ENCODE data around the gene SLC24A4. TPM values are rescaled to one million over a fixed set of nuclear protein-coding genes. Genes with fewer than 3 reads are reported as not detected.

Gene SLC24A4
- total and polyA plus RNA-seq, 2 donors (not counting 3 experiments of a cell fraction or from before 2014, with no cell fraction given) = 0.07 to 0.08 TPM

DNA sequence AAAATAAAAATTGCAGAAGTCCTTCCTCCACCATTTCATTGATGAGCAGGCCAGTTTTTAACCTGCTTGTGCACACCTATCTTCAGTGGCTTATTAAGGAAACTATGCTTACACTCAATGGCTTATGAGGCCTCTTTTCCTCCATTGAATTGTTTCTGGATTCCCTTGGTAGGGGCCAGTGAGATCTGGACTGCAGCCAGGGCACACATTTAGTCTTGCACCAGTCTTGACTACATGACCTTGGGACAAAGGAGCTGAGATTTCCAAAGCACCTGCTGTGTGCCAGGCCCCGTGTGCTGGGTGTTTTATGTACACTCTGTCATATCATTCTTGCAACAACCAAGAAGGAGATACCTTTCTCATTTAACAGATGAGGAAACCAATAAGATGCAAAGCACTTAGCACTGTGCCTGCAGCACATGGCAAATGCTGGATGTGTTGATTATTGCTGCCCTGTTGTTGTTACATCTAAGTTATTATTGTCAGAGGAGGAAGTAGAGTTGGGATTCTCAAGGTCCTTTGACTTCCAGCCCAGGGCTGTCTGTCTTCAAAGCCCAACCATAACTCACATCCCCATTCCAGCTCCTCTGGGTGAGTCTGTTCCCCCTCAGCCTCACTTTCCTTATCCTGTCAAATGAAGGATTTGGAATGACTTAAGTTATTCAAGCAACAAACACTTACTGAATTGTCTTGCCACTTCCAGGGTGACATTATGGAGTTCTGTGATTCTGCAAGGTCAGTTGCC, 159.0 kb downstream of the SLC24A4 start:
- no peak for DNase-seq (ENCODE audit: low read depth, low spot score)
- H3K27me3 ChIP-seq (ENCODE audit: control insufficient read depth in 2 of 2, insufficient read depth in 2 of 2, low read length in 2 of 2) = peaks cover 4 to 9% of the 10 kb centered on the region in 2 experiments
- no peak overlapping the region for H3K4me3 ChIP-seq (replicated peaks in 1 of 3; ENCODE audit: insufficient read depth in 1 of 3, low read depth in 1 of 3, low read length in 3 of 3)
- no peaks in the 10 kb centered on the region for H4K20me1 ChIP-seq (replicated peaks; ENCODE audit: control insufficient read depth, extremely low read depth, insufficient read depth, low read length)
- H3K27ac ChIP-seq (ENCODE audit: insufficient read depth, low read depth, low read length) = no peak overlapping the region
- no peaks in the 10 kb centered on the region for H3K79me2 ChIP-seq (ENCODE audit: control insufficient read depth, insufficient read depth, low read length)
- POLR2A ChIA-PET = no interaction called here
- TF ChIP-seq MYC (IDR thresholded peaks at IDR 0.05; ENCODE audit: low read depth, low read length) (no peak), POLR2AphosphoS5 (IDR thresholded peaks at IDR 0.05; ENCODE audit: insufficient read depth, low read depth, low read length) (no peak), FOS (IDR thresholded peaks at IDR 0.05; ENCODE audit: borderline replicate concordance, insufficient read depth, low read length) (no peak), EZH2 (IDR thresholded peaks at IDR 0.05; ENCODE audit: borderline replicate concordance, low read depth, low read length, severe bottlenecking) (no peak)
- TF ChIP-seq, protein P1, sequence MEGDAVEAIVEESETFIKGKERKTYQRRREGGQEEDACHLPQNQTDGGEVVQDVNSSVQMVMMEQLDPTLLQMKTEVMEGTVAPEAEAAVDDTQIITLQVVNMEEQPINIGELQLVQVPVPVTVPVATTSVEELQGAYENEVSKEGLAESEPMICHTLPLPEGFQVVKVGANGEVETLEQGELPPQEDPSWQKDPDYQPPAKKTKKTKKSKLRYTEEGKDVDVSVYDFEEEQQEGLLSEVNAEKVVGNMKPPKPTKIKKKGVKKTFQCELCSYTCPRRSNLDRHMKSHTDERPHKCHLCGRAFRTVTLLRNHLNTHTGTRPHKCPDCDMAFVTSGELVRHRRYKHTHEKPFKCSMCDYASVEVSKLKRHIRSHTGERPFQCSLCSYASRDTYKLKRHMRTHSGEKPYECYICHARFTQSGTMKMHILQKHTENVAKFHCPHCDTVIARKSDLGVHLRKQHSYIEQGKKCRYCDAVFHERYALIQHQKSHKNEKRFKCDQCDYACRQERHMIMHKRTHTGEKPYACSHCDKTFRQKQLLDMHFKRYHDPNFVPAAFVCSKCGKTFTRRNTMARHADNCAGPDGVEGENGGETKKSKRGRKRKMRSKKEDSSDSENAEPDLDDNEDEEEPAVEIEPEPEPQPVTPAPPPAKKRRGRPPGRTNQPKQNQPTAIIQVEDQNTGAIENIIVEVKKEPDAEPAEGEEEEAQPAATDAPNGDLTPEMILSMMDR (IDR thresholded peaks at IDR 0.05; ENCODE audit: extremely low read depth in 1 of 2, insufficient read depth in 1 of 2, low read depth in 1 of 2, low read length in 2 of 2) = no peak
- no peak for FAIRE-seq
- H3K4me1 ChIP-seq (ENCODE audit: control insufficient read depth, extremely low read depth, insufficient read depth, low read length) = no peaks in the 10 kb centered on the region
- intact Hi-C loops (cut with micrococcal nuclease) (no loop called here), dilution Hi-C loops (cut with MboI; ENCODE audit: extremely low pct_ligation_motif_present, low sequenced_read_pairs) (no loop called here)
- H3K36me3 ChIP-seq (ENCODE audit: control insufficient read depth in 2 of 2, extremely low read depth in 1 of 2, insufficient read depth in 2 of 2, low read length in 2 of 2) = no peaks in the 10 kb centered on the region
- BruUV-seq (replicated peaks) = no TSS peak
- H2AFZ ChIP-seq (ENCODE audit: low read depth, low read length) = no peak overlapping the region
- no peak overlapping the region for H3K4me2 ChIP-seq (ENCODE audit: insufficient read depth, low read length)
- CTCF ChIA-PET = interaction anchor here (1.2 to 2.0 kb wide), 3 partner anchors 9 to 205 kb away, joined by 4 to 7 read pairs (median 5); no protein-coding TSS in a partner anchor
- H3K9me3 ChIP-seq (replicated peaks; ENCODE audit: control insufficient read depth, insufficient read depth, low read length) = no peaks in the 10 kb centered on the region
- H3K9ac ChIP-seq (replicated peaks; ENCODE audit: extremely low read depth, insufficient read depth, low read length) = no peak overlapping the region
- H3K9me1 ChIP-seq (replicated peaks; ENCODE audit: control insufficient read depth, extremely low read depth, insufficient read depth, low read length) = no peaks in the 10 kb centered on the region

Measured in endothelial cell of umbilical vein (primary cell).